OCI-LY1 (cell line): ENCODE measurements around the gene GNG13.

ENCODE experiments used
- H2AFZ ChIP-seq: fragments of 200-600 bp; sonication (generic), shearing (Covaris generic); 2 replicates; pipeline ENCODE4 v1.6.0; 2014; ENCODE audit warnings: antibody characterized with exemption, mild to moderate bottlenecking, low read length
- H3F3A ChIP-seq: fragments of 200-600 bp; sonication (generic), shearing (Covaris generic); 2 replicates; pipeline ENCODE4 v1.6.0; 2014; ENCODE audit warnings: mild to moderate bottlenecking, antibody characterized with exemption, low read length, moderate library complexity; ENCODE audit not compliant: insufficient read depth
- H3K27ac ChIP-seq: fragments of 200-600 bp; sonication (generic); 2 replicates; pipeline ENCODE4 v1.5.1; 2014; ENCODE audit warnings: low read length, mixed run types, mild to moderate bottlenecking, low read depth; ENCODE audit not compliant: poor library complexity, severe bottlenecking
- H3K27me3 ChIP-seq: fragments of 200-600 bp; sonication (generic); 2 replicates; pipeline ENCODE4 v1.6.0; 2014; ENCODE audit warnings: antibody characterized with exemption, mild to moderate bottlenecking, low read length, moderate library complexity; ENCODE audit not compliant: insufficient read depth
- H3K36me3 ChIP-seq: fragments of 200-600 bp; sonication (generic); 2 replicates; pipeline ENCODE4 v1.6.1; 2014; ENCODE audit warnings: mild to moderate bottlenecking, antibody characterized with exemption, low read length, moderate library complexity, mixed read lengths; ENCODE audit not compliant: insufficient read depth
- H3K4me1 ChIP-seq: fragments of 200-600 bp; sonication (generic); 2 replicates; pipeline ENCODE4 v1.5.1; 2014; ENCODE audit warnings: mild to moderate bottlenecking, low read length, moderate library complexity; ENCODE audit not compliant: insufficient read depth, severe bottlenecking
- H3K4me2 ChIP-seq: fragments of 200-600 bp; sonication (generic), shearing (Covaris generic); 2 replicates; pipeline ENCODE4 v1.6.1; 2014; ENCODE audit warnings: low read length
- H3K4me3 ChIP-seq: fragments of 200-600 bp; sonication (generic); 2 replicates; pipeline ENCODE4 v1.5.1; 2014; ENCODE audit warnings: low read length, low read depth, mild to moderate bottlenecking, mixed read lengths; ENCODE audit not compliant: poor library complexity, severe bottlenecking
- H3K79me2 ChIP-seq: fragments of 200-600 bp; shearing (Covaris generic); 2 replicates; pipeline ENCODE4 v1.6.1; 2016; ENCODE audit warnings: mixed run types, low read length, mixed read lengths; ENCODE audit not compliant: insufficient read depth
- H3K9ac ChIP-seq: fragments of 200-600 bp; sonication (generic), shearing (Covaris generic); 2 replicates; pipeline ENCODE4 v1.6.1; 2014; ENCODE audit warnings: mild to moderate bottlenecking, low read length, mixed read lengths
- H3K9me2 ChIP-seq: fragments of 200-600 bp; sonication (generic), shearing (Covaris generic); 2 replicates; pipeline ENCODE4 v1.6.1; 2014; ENCODE audit warnings: low read depth, mild to moderate bottlenecking, low read length, mixed read lengths
- H3K9me3 ChIP-seq: fragments of 200-600 bp; shearing (Covaris generic); 2 replicates; pipeline ENCODE4 v1.6.1; 2014; ENCODE audit warnings: low read length, mixed read lengths
- H4K20me1 ChIP-seq: fragments of 200-600 bp; sonication (generic), shearing (Covaris generic); 2 replicates; pipeline ENCODE4 v1.6.0; 2016; ENCODE audit warnings: mild to moderate bottlenecking, low read length; ENCODE audit not compliant: insufficient read depth
- EZH2 ChIP-seq: fragments of 200-600 bp; sonication (generic), shearing (Covaris generic); IDR thresholded peaks from 2 replicates; pipeline ENCODE4 v1.8.0; 2017; ENCODE audit warnings: borderline replicate concordance, mixed run types, mild to moderate bottlenecking, antibody characterized with exemption, low read length, moderate library complexity, mixed read lengths
- TF ChIP-seq, protein P1 (sequence below): fragments of 200-600 bp; sonication (generic), shearing (Covaris generic); IDR thresholded peaks from 2 replicates; pipeline ENCODE4 v1.5.1; 2017; ENCODE audit warnings: mild to moderate bottlenecking, antibody characterized with exemption, low read length, moderate library complexity, mixed read lengths

Gene GNG13

DNA sequence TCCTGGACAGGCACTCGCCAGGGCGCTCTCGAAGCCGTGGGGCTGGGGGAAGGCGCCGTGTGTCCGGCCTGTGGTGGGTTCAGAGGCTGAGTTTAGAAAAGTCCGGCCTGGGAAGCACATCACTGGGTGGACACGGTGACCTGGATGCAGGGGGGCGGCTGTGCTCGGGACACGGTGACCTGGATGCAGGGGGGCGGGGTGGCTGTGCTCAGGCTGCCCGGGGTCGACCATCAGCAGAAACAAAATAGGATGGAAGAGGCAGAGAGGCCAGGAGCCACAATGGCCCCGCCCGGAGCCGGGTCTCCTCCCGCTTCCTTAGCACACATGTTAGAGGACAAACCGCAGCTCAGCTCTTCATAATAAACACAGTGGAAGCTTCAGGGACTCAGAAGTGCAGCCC, 43.2 kb upstream of the GNG13 start:
- no peak for TF ChIP-seq EZH2
- TF ChIP-seq, protein P1, sequence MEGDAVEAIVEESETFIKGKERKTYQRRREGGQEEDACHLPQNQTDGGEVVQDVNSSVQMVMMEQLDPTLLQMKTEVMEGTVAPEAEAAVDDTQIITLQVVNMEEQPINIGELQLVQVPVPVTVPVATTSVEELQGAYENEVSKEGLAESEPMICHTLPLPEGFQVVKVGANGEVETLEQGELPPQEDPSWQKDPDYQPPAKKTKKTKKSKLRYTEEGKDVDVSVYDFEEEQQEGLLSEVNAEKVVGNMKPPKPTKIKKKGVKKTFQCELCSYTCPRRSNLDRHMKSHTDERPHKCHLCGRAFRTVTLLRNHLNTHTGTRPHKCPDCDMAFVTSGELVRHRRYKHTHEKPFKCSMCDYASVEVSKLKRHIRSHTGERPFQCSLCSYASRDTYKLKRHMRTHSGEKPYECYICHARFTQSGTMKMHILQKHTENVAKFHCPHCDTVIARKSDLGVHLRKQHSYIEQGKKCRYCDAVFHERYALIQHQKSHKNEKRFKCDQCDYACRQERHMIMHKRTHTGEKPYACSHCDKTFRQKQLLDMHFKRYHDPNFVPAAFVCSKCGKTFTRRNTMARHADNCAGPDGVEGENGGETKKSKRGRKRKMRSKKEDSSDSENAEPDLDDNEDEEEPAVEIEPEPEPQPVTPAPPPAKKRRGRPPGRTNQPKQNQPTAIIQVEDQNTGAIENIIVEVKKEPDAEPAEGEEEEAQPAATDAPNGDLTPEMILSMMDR: no peak
- Histone ChIP-seq H3K27me3 (no peaks in the 10 kb centered on the region), H3K9me3 (no peaks in the 10 kb centered on the region), H3K9ac (no peak overlapping the region), H3K9me2 (no peaks in the 10 kb centered on the region), H3K4me2 (no peak overlapping the region), H3K36me3 (no peaks in the 10 kb centered on the region), H3K4me1 (no peaks in the 10 kb centered on the region), H4K20me1 (no peaks in the 10 kb centered on the region), H3K4me3 (no peak overlapping the region), H3K27ac (no peak overlapping the region), H3F3A (no peaks in the 10 kb centered on the region), H2AFZ (no peak overlapping the region), H3K79me2 (no peaks in the 10 kb centered on the region)

DNA sequence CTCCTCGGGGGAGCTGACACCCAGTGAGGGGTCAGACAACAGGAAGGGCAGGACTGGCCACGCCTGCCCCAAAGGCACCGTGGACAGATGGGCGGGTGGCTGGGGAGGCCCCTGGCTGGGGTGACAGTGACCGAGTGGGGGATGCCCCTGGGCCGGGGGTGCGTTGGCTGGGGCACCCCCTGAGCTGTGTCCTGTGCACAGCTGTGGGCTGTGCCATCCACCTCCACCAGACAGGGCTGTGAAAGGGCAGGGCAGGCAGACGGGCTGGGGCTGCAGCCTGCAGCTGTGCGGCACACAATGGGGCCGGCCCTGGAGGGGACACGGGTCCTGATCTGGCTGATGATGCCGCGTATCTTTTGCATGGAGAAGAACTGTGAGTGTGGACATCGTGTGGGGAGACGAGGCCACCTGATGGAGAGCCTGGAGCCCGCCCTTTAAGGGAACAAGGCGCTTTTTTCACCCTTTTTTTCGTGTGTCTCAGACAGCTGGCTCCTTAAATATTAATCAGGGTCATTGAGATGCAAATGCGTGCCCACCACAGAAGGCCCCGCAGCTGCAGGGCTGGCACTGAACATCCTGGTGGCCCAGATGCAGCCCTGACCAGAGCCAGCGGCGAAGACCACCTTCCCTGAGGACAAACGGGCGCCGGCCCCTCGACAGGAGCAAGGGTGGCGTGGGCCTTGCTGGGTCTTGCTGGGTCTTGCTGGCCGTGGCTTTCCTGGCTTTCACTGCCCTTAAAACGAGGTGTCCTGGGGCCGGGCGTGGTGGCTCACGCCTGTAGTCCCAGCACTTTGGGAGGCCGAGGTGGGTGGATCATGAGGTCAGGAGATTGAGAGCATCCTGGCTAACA, 42.4 kb upstream of the GNG13 start:
- H3K27ac ChIP-seq: no peak overlapping the region

DNA sequence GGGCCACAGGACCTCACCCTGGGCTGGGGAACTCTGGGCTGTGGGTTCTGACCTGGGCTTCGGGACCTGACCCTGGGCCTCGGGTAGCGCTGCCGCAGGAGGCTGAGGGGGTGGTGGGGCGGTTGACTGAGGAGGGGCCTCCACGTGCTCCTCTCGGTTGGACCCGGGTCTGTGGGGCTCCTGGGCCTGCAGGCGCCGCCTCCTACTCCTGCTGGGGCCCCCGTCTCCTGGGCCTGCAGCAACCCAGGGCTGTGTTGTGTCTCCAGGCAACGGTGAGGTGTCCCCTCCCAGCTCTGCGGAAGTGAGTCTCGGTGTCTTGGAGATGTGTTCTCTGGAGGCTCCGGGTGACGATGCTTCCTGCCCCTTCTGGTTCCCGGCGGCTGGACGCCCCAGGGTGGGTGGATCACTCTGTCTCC, 41.5 kb upstream of the GNG13 start:
- Histone ChIP-seq H4K20me1 (no peaks in the 10 kb centered on the region), H3K9ac (no peak overlapping the region), H3K9me3 (peaks cover under 1% of the 10 kb centered on the region; the same call in 1 of the 2 replicates), H3K27me3 (no peaks in the 10 kb centered on the region), H3K4me3 (no peak overlapping the region), H3K4me2 (no peak overlapping the region), H3F3A (no peaks in the 10 kb centered on the region), H3K36me3 (no peaks in the 10 kb centered on the region), H3K79me2 (no peaks in the 10 kb centered on the region), H3K4me1 (no peaks in the 10 kb centered on the region), H2AFZ (no peak overlapping the region), H3K27ac (no peak overlapping the region), H3K9me2 (no peaks in the 10 kb centered on the region)
- TF ChIP-seq, protein P1: no peak
- TF ChIP-seq EZH2: no peak

More for the DNA sequence above, 42.4 kb upstream of the GNG13 start:
- no peaks in the 10 kb centered on the region for H3K79me2 ChIP-seq
- H3K36me3 ChIP-seq: no peaks in the 10 kb centered on the region
- H3K9me3 ChIP-seq: no peaks in the 10 kb centered on the region
- no peak overlapping the region for H2AFZ ChIP-seq
- no peak overlapping the region for H3K9ac ChIP-seq
- H3K4me2 ChIP-seq: no peak overlapping the region
- H3K27me3 ChIP-seq: no peaks in the 10 kb centered on the region
- H3K4me3 ChIP-seq: no peak overlapping the region
- H3K9me2 ChIP-seq: no peaks in the 10 kb centered on the region
- no peaks in the 10 kb centered on the region for H4K20me1 ChIP-seq
- H3F3A ChIP-seq: no peaks in the 10 kb centered on the region
- H3K4me1 ChIP-seq: no peaks in the 10 kb centered on the region
- TF ChIP-seq, protein P1: no peak
- TF ChIP-seq EZH2: no peak
